Fibroblast of the aortic adventitia (primary cell): ENCODE results near the gene FBXW12. TPM values are rescaled to one million over a fixed set of nuclear protein-coding genes. Genes with fewer than 3 reads are reported as not detected.

Experiments used
- DNase-seq: peaks from one replicate; pipeline ENCODE4 v3.0.0-alpha.2; 2010; ENCODE audit warnings: low read depth
- H3K4me3 ChIP-seq: 2 replicates; pipeline ENCODE4 v1.5.1; 2011; ENCODE audit warnings: low read depth, mild to moderate bottlenecking, control low read depth, low read length, moderate library complexity
- CTCF ChIP-seq: IDR thresholded peaks from 2 replicates; pipeline ENCODE4 v1.5.1; 2011; ENCODE audit warnings: mild to moderate bottlenecking, low read length, control low read depth, inconsistent platforms; ENCODE audit not compliant: insufficient read depth
- total RNA-seq: library from RNA; depleted of rRNA; stranded (reverse); fragments of >200 nt; gene quantifications from 2 replicates; pipeline ENCODE4 v1.2.3, GENCODE V29; 2012; ENCODE audit warnings: low replicate concordance

FBXW12 gene
- total RNA-seq, 1 donor: 0.27 TPM

GRCh38 chr3:48413086-48413485, 41.1 kb downstream of the FBXW12 start:
- DNase-seq: no peak
- no peak for TF ChIP-seq CTCF
- H3K4me3 ChIP-seq: no peak overlapping the region

DNA sequence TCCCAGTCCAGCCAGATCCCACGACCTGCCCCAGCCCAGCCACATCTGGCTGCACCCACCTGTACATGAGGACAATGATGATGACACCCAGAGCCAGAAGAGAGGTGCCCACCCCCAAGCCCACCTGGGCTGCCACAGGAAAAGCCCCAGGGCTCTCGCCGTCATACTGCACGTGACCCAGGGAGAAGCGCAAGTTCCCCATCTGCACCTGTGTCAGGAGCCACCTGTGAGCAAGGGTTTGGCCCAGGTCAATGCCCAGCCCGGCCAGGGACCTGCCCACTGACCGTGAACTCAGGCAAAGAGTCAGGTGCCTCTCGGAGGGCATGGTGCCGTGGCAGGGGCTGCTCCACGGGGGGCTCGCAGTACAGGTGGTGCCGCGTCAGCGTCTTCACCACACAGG, 41.6 kb downstream of the FBXW12 start:
- DNase-seq: no peak
- H3K4me3 ChIP-seq: no peak overlapping the region
- TF ChIP-seq CTCF: no peak

DNA sequence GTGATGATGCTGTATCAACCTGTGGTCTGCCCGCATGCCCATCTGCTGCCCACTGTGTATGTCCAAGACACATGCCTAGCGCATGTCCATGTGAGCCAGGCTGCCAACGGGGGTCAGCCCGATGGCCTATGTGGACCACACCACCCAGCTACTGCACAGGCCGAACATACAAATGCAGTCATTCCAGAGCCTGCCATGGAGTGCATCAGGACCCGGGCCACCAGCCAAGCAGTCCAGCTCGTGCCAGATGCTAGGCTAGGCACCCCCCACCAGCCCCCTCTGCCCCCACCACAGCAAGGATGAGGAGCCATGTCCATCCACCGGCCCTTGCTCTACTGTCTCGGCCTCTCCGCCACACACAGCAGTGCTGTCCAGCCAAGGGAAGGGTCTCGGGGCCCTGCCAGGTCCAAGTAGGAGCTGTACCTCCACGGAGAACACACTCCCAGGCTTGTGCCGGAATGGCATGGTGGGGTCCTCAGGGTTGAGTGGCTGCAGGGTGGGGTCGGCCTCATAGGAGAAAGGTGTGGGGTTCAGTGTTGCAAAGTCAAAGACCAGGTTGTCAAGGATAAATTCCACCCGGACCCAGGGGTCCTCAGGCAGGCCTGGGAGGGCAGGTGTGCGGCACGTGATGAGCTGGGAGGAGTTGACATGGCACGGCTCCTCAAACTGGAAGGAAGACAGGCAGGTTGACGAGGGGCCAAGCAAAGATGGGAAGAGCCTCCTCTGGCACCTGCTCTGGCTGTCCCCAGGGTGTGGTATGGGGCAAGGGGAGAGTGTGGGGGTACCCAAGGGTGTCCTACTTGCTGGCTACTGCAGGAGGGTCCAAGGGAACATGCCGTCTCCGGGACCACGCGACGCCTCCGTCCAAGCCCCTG, 42.6 kb downstream of the FBXW12 start:
- DNase-seq: no peak
- H3K4me3 ChIP-seq: no peak overlapping the region
- no peak for TF ChIP-seq CTCF

DNA sequence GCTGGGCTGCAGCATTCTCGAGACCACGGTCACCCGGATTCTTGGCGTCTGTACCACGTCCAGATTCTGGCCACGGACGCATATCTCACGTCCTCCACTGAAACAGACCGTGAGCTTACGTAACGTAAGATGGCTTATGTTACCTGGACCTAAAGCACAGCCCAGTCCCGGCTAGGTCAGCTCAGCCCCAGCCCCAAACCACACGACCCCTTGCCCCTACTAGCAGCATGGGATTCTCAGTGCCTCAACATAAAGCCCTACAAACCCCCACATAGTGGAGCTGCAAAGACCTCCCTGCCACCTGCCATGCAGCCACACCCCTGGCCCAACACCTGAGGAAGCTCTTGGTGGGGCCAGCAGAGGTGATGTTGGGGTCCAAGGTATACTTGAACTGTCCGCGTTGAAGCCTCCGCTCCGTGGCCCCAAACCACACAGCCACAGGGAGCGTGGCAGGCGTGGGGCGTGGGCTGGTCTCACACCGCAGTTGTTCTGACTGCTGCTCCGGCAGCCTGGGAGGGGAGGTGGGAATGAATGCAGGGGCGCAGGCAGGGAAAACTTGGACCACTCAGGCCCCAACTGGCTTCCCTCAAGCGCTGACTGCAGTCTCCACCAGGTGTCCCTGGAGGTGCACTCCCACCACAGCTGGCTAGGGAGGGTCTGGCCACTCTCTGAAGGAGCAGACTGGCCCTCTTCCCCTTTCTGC, 43.4 kb downstream of the FBXW12 start:
- no peak overlapping the region for H3K4me3 ChIP-seq
- no peak for TF ChIP-seq CTCF
- no peak for DNase-seq

DNA sequence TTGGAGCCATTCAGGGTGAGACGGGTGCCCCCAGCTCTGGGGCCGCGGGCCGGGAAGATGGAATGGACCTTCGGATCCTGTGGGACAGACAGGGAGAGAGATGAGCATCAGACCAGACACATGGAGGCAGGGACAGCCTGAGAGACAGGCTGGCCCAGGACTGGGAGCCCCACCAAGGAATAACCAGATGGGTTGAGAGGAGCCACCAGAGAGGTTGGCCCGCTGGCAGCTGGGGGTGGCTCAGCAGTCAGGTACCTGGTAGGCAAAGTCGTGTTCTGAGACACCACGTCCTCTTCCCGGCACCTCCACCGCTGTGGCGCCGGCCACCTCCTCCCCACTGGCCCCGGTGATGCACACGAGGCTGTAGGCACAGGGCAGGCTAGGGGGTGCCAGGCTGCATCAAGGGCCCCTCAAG, 44.1 kb downstream of the FBXW12 start:
- no peak overlapping the region for H3K4me3 ChIP-seq
- no peak for DNase-seq
- no peak for TF ChIP-seq CTCF

DNA sequence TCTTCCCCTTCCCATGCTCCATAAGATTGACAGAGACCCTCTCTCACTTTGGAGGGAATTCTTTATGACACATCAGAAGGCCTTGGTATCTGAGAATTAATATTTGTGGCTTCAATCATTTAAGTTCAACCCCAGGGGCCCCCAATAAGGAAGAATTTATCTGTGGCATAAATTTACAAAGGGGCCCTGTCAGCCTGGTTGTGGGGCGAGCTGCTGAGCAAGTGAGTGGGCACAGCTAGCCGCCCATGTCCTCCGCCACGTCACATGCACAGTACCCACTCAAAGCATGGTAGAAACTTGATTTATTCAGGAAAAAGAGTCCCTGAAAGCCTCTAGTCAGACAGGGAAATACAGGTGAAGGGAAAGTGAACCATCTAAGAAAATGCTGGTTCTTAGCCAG, 44.5 kb downstream of the FBXW12 start:
- no peak overlapping the region for H3K4me3 ChIP-seq
- no peak for DNase-seq
- TF ChIP-seq CTCF: no peak
